Fibroblast of mammary gland (primary cell): Measurements from ENCODE around the gene PPP2R2C.

Experiments
- DNase-seq: peaks from one replicate; pipeline ENCODE4 v3.0.0-alpha.2; 2010; ENCODE audit warnings: low read depth
- H3K4me3 ChIP-seq: 2 replicates; pipeline ENCODE4 v1.5.1; 2011; ENCODE audit warnings: low read depth, mild to moderate bottlenecking, low read length, moderate library complexity; ENCODE audit not compliant: control insufficient read depth
- CTCF ChIP-seq: conservative IDR thresholded peaks from 2 replicates; pipeline ENCODE4 v1.5.1; 2011; ENCODE audit warnings: low read depth, low read length, inconsistent platforms; ENCODE audit not compliant: control insufficient read depth, insufficient read depth

PPP2R2C gene

GRCh38 chr4:6330384-6330767 is 142.0 kb downstream of the PPP2R2C start:
- no peak overlapping the region for H3K4me3 ChIP-seq
- no peak for DNase-seq
- TF ChIP-seq CTCF, result no peak

GRCh38 chr4:6329478-6330383 is 142.7 kb downstream of the PPP2R2C start:
- no peak for TF ChIP-seq CTCF
- no peak overlapping the region for H3K4me3 ChIP-seq
- no peak for DNase-seq

GRCh38 chr4:6328526-6328925 is 143.9 kb downstream of the PPP2R2C start:
- no peak overlapping the region for H3K4me3 ChIP-seq
- no peak for DNase-seq
- TF ChIP-seq CTCF, result no peak

- H3K4me3 ChIP-seq, result no peak overlapping the region
- DNase-seq, result peak; percentile 61
- TF ChIP-seq CTCF, result peak; percentile 71
Observed at GRCh38 chr4:6327220-6327917, 145.0 kb downstream of the PPP2R2C start.

- no peak for TF ChIP-seq CTCF
- no peak for DNase-seq
- H3K4me3 ChIP-seq, result no peak overlapping the region
Observed at GRCh38 chr4:6326312-6327060, 145.9 kb downstream of the PPP2R2C start.

- H3K4me3 ChIP-seq, result no peak overlapping the region
- TF ChIP-seq CTCF, result no peak
- DNase-seq, result no peak
Observed at GRCh38 chr4:6325788-6326290, 146.6 kb downstream of the PPP2R2C start.
